H9 (cell line): ENCODE results near the gene TMEFF2. TPM values are rescaled to one million over a fixed set of nuclear protein-coding genes. Genes with fewer than 3 reads are reported as not detected.

Experiments
- DNase-seq: peaks from one replicate; pipeline ENCODE4 v3.0.0-alpha.2; 2017
- H2AFZ ChIP-seq: one replicate; pipeline ENCODE4 v1.6.1; 2013; ENCODE audit warnings: mild to moderate bottlenecking, low read length, control low read depth, moderate library complexity
- H2AK5ac ChIP-seq: 2 replicates; pipeline ENCODE4 v1.6.1; 2013; ENCODE audit warnings: low read length, control low read depth, mixed read lengths; ENCODE audit not compliant: insufficient read length
- H2BK120ac ChIP-seq: one replicate; pipeline ENCODE4 v1.6.1; 2013; ENCODE audit warnings: low read depth, mild to moderate bottlenecking, low read length, control low read depth, inconsistent platforms; ENCODE audit not compliant: poor library complexity, severe bottlenecking
- H2BK12ac ChIP-seq: 2 replicates; pipeline ENCODE4 v1.6.1; 2013; ENCODE audit warnings: low read length, control low read depth, mixed read lengths, low read depth; ENCODE audit not compliant: insufficient read length
- H2BK15ac ChIP-seq: 2 replicates; pipeline ENCODE4 v1.6.1; 2013; ENCODE audit warnings: low read depth, low read length, control low read depth
- H2BK20ac ChIP-seq: one replicate; pipeline ENCODE4 v1.6.1; 2013; ENCODE audit warnings: low read depth, mild to moderate bottlenecking, low read length, control low read depth, inconsistent platforms; ENCODE audit not compliant: poor library complexity, severe bottlenecking
- H2BK5ac ChIP-seq: 2 replicates; pipeline ENCODE4 v1.6.1; 2013; ENCODE audit warnings: low read length, control low read depth, mixed read lengths; ENCODE audit not compliant: insufficient read length
- H3K14ac ChIP-seq: 2 replicates; pipeline ENCODE4 v1.6.1; 2013; ENCODE audit warnings: low read length, control low read depth; ENCODE audit not compliant: insufficient read depth
- H3K18ac ChIP-seq: 2 replicates; pipeline ENCODE4 v1.6.1; 2013; ENCODE audit warnings: low read depth, mild to moderate bottlenecking, mixed read lengths, low read length, control low read depth; ENCODE audit not compliant: insufficient read length
- H3K23ac ChIP-seq: 2 replicates; pipeline ENCODE4 v1.6.1; 2013; ENCODE audit warnings: low read length, control low read depth, mixed read lengths, low read depth; ENCODE audit not compliant: insufficient read length
- H3K23me2 ChIP-seq: 2 replicates; pipeline ENCODE4 v1.6.1; 2013; ENCODE audit warnings: low read depth, mild to moderate bottlenecking, mixed read lengths, low read length, control low read depth; ENCODE audit not compliant: insufficient read length, poor library complexity, severe bottlenecking
- H3K27ac ChIP-seq: 2 replicates; pipeline ENCODE4 v1.5.1; 2013; ENCODE audit warnings: low read length, control low read depth, mixed read lengths, low read depth; ENCODE audit not compliant: insufficient read length
- H3K27me3 ChIP-seq: 2 replicates; pipeline ENCODE4 v1.6.1; 2013; ENCODE audit warnings: low read length, control low read depth, inconsistent platforms; ENCODE audit not compliant: insufficient read depth
- H3K4ac ChIP-seq: 2 replicates; pipeline ENCODE4 v1.6.1; 2013; ENCODE audit warnings: low read depth, mild to moderate bottlenecking, control low read depth, inconsistent platforms, low read length, moderate library complexity
- H3K4me1 ChIP-seq: 2 replicates; pipeline ENCODE4 v1.6.1; 2013; ENCODE audit warnings: low read length, control low read depth, inconsistent platforms; ENCODE audit not compliant: insufficient read depth
- H3K4me2 ChIP-seq: 2 replicates; pipeline ENCODE4 v1.6.1; 2013; ENCODE audit warnings: low read length, control low read depth, mixed read lengths; ENCODE audit not compliant: insufficient read length, insufficient read depth
- H3K56ac ChIP-seq: 2 replicates; pipeline ENCODE4 v1.6.1; 2013; ENCODE audit warnings: low read depth, mild to moderate bottlenecking, mixed read lengths, low read length, control low read depth; ENCODE audit not compliant: insufficient read length
- H3K79me1 ChIP-seq: 2 replicates; pipeline ENCODE4 v1.6.1; 2013; ENCODE audit warnings: low read depth, mild to moderate bottlenecking, moderate library complexity, low read length, control low read depth, inconsistent platforms; ENCODE audit not compliant: insufficient read depth, poor library complexity, severe bottlenecking
- H3K79me2 ChIP-seq: 2 replicates; pipeline ENCODE4 v1.6.1; 2013; ENCODE audit warnings: low read length, control low read depth, inconsistent platforms; ENCODE audit not compliant: insufficient read depth
- H3K9ac ChIP-seq: 2 replicates; pipeline ENCODE4 v1.6.1; 2013; ENCODE audit warnings: low read length, control low read depth, mixed read lengths; ENCODE audit not compliant: insufficient read length; ENCODE audit errors: extremely low read depth
- H3K9me3 ChIP-seq: one replicate; pipeline ENCODE4 v1.6.1; 2013; ENCODE audit warnings: low read depth, low read length, inconsistent platforms; ENCODE audit not compliant: control insufficient read depth
- H3T11ph ChIP-seq: one replicate; pipeline ENCODE4 v1.6.1; 2013; ENCODE audit warnings: mild to moderate bottlenecking, low read length, control low read depth, inconsistent platforms
- H4K20me1 ChIP-seq: one replicate; pipeline ENCODE4 v1.6.1; 2013; ENCODE audit not compliant: control insufficient read depth, insufficient read length, insufficient read depth
- H4K5ac ChIP-seq: 2 replicates; pipeline ENCODE4 v1.6.1; 2013; ENCODE audit warnings: low read depth, mild to moderate bottlenecking, mixed read lengths, low read length, control low read depth; ENCODE audit not compliant: insufficient read length
- H4K8ac ChIP-seq: replicated peaks from 2 replicates; pipeline ENCODE4 v1.6.1; 2013; ENCODE audit warnings: low read length, control low read depth, mixed read lengths, low read depth; ENCODE audit not compliant: insufficient read length
- H4K91ac ChIP-seq: 2 replicates; pipeline ENCODE4 v1.6.1; 2013; ENCODE audit warnings: low read depth, mild to moderate bottlenecking, moderate library complexity, mixed read lengths, low read length, control low read depth; ENCODE audit not compliant: insufficient read length
- H3K27ac Mint-ChIP-seq, 3 experiments: 2 replicates in 2 of 3; 3 replicates in 1 of 3; pipeline ENCODE4 v1.8.0; 2020 to 2021; ENCODE audit warnings: mixed read lengths in 3 of 3, mild to moderate bottlenecking in 1 of 3, moderate library complexity in 1 of 3
- H3K27me3 Mint-ChIP-seq: 2 replicates; pipeline ENCODE4 v1.8.0; 2021; ENCODE audit warnings: low read depth, mild to moderate bottlenecking, moderate library complexity, mixed read lengths
- H3K36me3 Mint-ChIP-seq, 3 experiments: 2 replicates in 2 of 3; 3 replicates in 1 of 3; pipeline ENCODE4 v1.8.0; 2020 to 2021; ENCODE audit warnings: low read depth in 3 of 3, mixed read lengths in 3 of 3; ENCODE audit not compliant: insufficient read depth in 1 of 3
- H3K4me1 Mint-ChIP-seq, 2 experiments: 2 replicates each; pipeline ENCODE4 v1.8.0; 2020; ENCODE audit warnings: mixed read lengths in 2 of 2
- H3K4me3 Mint-ChIP-seq, 2 experiments: 2 replicates in 1 of 2; 3 replicates in 1 of 2; pipeline ENCODE4 v1.8.0; 2020 to 2021; ENCODE audit warnings: mild to moderate bottlenecking in 2 of 2, mixed read lengths in 2 of 2, moderate library complexity in 1 of 2
- H3K9me3 Mint-ChIP-seq, 2 experiments: 2 replicates in 1 of 2; 3 replicates in 1 of 2; pipeline ENCODE4 v1.8.0; 2020; ENCODE audit warnings: mild to moderate bottlenecking in 2 of 2, mixed read lengths in 2 of 2, moderate library complexity in 1 of 2
- CTCF ChIP-seq: fragments of 200-600 bp; sonication (generic); conservative IDR thresholded peaks from 3 replicates; pipeline ENCODE4 v1.8.0; 2021; ENCODE audit warnings: antibody characterized with exemption, mild to moderate bottlenecking
- WGBS: extraction: QIAGEN DNeasy Blood & Tissue Kit; methylation state at CpG from one replicate; pipeline ENCODE4 v1.1.7; 2013; ENCODE audit warnings: missing lambda C conversion rate, low lambda C conversion rate, mixed read lengths; ENCODE audit not compliant: insufficient read length; ENCODE audit errors: extremely low coverage; 5-methylcytosine and 5-hydroxymethylcytosine counted together
- total RNA-seq: library from RNA; stranded (reverse); gene quantifications from 2 replicates; pipeline ENCODE4 v1.2.1, GENCODE V29; 2021

The TMEFF2 gene
- total RNA-seq, 1 experiment from 2014 or later = 0.39 TPM

- Histone ChIP-seq H3K23me2 (no peaks in the 10 kb centered on the region), H3K4me2 (no peak overlapping the region), H3K18ac (no peak overlapping the region), H3K56ac (no peak overlapping the region), H2BK120ac (no peak overlapping the region), H2AK5ac (no peak overlapping the region), H3K27me3 (no peaks in the 10 kb centered on the region), H3K4ac (no peak overlapping the region), H3K23ac (no peak overlapping the region), H3K79me1 (no peaks in the 10 kb centered on the region), H4K91ac (no peak overlapping the region), H3K14ac (no peak overlapping the region), H3K9ac (no peak overlapping the region), H2BK5ac (no peak overlapping the region), H3K4me1 (0 out of 2 replicates have a peak, but pooled peaks cover 2% of the 10 kb centered on the region), H2BK20ac (no peak overlapping the region), H4K20me1 (no peaks in the 10 kb centered on the region), H4K5ac (no peak overlapping the region), H3T11ph (no peak overlapping the region), H4K8ac (no peak overlapping the region), H3K9me3 (no peaks in the 10 kb centered on the region), H2BK12ac (no peak overlapping the region), H2BK15ac (no peak overlapping the region), H3K79me2 (no peaks in the 10 kb centered on the region), H3K27ac (no peak overlapping the region), H2AFZ (no peak overlapping the region)
- no peaks in the 10 kb centered on the region for H3K36me3 Mint-ChIP-seq
- no CpG with 5 or more reads among the region's 2 CpGs for WGBS
- no peaks in the 10 kb centered on the region for H3K27me3 Mint-ChIP-seq
- peaks cover 16 to 19% of the 10 kb centered on the region in 2 experiments for H3K4me1 Mint-ChIP-seq
- H3K27ac Mint-ChIP-seq = 0 out of 7 replicates have a peak overlapping the region, but pooled peaks of 1 of the 3 experiments have one; percentile 21
- H3K9me3 Mint-ChIP-seq = no peaks in the 10 kb centered on the region
- no peak for DNase-seq
- no peak for TF ChIP-seq CTCF
- no peak overlapping the region for H3K4me3 Mint-ChIP-seq
These were observed 252.0 kb downstream of the TMEFF2 start for GRCh38 chr2:191942739-191943103.
